HepG2 (cell line): Measurements from ENCODE around the gene CD99L2. TPM values are rescaled to one million over a fixed set of nuclear protein-coding genes. Genes with fewer than 3 reads are reported as not detected.

Experiments used
- ASH2L ChIP-seq: fragments of 300-600, 200-600 bp; sonication (generic); IDR thresholded peaks from 2 replicates; pipeline ENCODE4 v1.7.0; 2017; ENCODE audit warnings: low read depth, mild to moderate bottlenecking, moderate library complexity, mixed read lengths, low read length; ENCODE audit not compliant: insufficient read length
- ATRX ChIP-seq: sonication (generic); formaldehyde crosslinking; IDR thresholded peaks from 2 replicates; pipeline ENCODE4 v1.4.0; 2020; ENCODE audit warnings: missing genetic modification reagents, borderline replicate concordance
- DPF2 ChIP-seq: sonication (generic); formaldehyde crosslinking; IDR thresholded peaks from 2 replicates; pipeline ENCODE4 v1.4.0; 2020; ENCODE audit warnings: mild to moderate bottlenecking, low read depth, missing genetic modification reagents, borderline replicate concordance
- PAX8 ChIP-seq: sonication (generic); formaldehyde crosslinking; IDR thresholded peaks from 2 replicates; pipeline ENCODE4 v1.8.0; 2022; ENCODE audit warnings: mild to moderate bottlenecking, missing genetic modification reagents, borderline replicate concordance
- RXRB ChIP-seq: IDR thresholded peaks from 2 replicates; pipeline ENCODE4 v1.6.1; 2016; ENCODE audit warnings: borderline replicate concordance, missing genetic modification reagents, missing compliant biosample characterization
- ZNF543 ChIP-seq: sonication (generic); formaldehyde crosslinking; IDR thresholded peaks from 2 replicates; pipeline ENCODE4 v1.4.0; 2020; ENCODE audit warnings: mild to moderate bottlenecking, missing genetic modification reagents
- ZNF550 ChIP-seq: sonication (generic); formaldehyde crosslinking; IDR thresholded peaks from 2 replicates; pipeline ENCODE4 v1.4.0; 2020; ENCODE audit warnings: mild to moderate bottlenecking, missing genetic modification reagents, borderline replicate concordance
- polyA plus RNA-seq, 8 experiments: library from polyadenylated mRNA; depleted of rRNA in 3 of 8; stranded (reverse) in 7 of 8; unstranded in 1 of 8; fragments of >200 nt; fragmentation: Illumina TruSeq in 4 of 8; extraction: Trizol in 4 of 8; gene quantifications; 2 replicates each; pipeline versions ENCODE4 v1.2.1 to v1.2.3, GENCODE V29; 2011 to 2016; ENCODE audit warnings: low read depth in 4 of 8, missing spikeins in 1 of 8, mixed read lengths in 1 of 8; ENCODE audit not compliant: insufficient read depth in 1 of 8
- total RNA-seq, 5 experiments: library from RNA; depleted of rRNA; stranded (reverse); fragments of >200 nt; fragmentation: Illumina TruSeq; extraction: Trizol; gene quantifications; 2 replicates each; pipeline ENCODE4 v1.2.3, GENCODE V29; 2016; ENCODE audit warnings: low read depth in 1 of 5
- TF ChIP-seq, protein P1 (sequence below), 2 experiments: fragments of 450-650 bp in 1 of 2; sonication (generic) in 1 of 2; formaldehyde crosslinking; IDR thresholded peaks; 2 replicates each; pipeline versions ENCODE4 v1.5.0 to v1.8.0; 2020 to 2022; ENCODE audit warnings: mild to moderate bottlenecking in 1 of 2, missing genetic modification reagents in 1 of 2
- TF ChIP-seq, protein P2 (sequence below): sonication (generic); formaldehyde crosslinking; IDR thresholded peaks from 2 replicates; pipeline ENCODE4 v1.4.0; 2020; ENCODE audit warnings: missing genetic modification reagents, low read depth, mild to moderate bottlenecking, borderline replicate concordance
- TF ChIP-seq, protein P3 (sequence below): fragments of 450-650 bp; IDR thresholded peaks from 2 replicates; pipeline ENCODE4 v1.6.1; 2017; ENCODE audit warnings: mild to moderate bottlenecking

CD99L2 gene
- total and polyA plus RNA-seq, 2 of the 13 experiments (the other 11 are each of a cell fraction or from before 2014, with no cell fraction given) = 6.9 to 7.6 TPM

DNA sequence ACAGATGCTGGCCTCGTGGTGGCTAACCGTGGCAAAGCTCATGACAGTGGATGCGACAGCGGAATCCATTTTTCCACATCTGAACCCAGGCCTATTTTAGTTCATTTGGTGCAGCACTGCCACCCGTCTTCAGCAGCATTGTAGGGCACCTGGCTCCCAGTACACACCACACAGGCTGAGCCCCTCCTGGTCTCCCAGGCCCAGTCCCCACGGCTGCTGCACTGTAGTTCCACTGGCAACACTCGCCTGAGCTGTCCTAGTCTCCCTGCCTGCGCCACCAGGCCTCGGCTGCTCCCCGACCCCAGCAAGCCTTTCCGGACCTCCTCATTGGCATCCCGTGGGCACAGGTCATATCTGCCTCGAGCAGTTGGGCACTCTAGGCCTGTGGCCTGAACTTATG lies 129.1 kb downstream of the CD99L2 start (continued):
- TF ChIP-seq, protein P1, sequence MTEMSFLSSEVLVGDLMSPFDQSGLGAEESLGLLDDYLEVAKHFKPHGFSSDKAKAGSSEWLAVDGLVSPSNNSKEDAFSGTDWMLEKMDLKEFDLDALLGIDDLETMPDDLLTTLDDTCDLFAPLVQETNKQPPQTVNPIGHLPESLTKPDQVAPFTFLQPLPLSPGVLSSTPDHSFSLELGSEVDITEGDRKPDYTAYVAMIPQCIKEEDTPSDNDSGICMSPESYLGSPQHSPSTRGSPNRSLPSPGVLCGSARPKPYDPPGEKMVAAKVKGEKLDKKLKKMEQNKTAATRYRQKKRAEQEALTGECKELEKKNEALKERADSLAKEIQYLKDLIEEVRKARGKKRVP (CRISPR knock-in tag; IDR thresholded peaks at IDR 0.05) = no peak
- TF ChIP-seq DPF2 (no peak), ASH2L (no peak), ZNF543 (CRISPR knock-in tag) (no peak), ZNF550 (CRISPR knock-in tag) (no peak), PAX8 (no peak), ATRX (CRISPR knock-in tag) (no peak), RXRB (CRISPR knock-in tag) (no peak)
- TF ChIP-seq, protein P2, sequence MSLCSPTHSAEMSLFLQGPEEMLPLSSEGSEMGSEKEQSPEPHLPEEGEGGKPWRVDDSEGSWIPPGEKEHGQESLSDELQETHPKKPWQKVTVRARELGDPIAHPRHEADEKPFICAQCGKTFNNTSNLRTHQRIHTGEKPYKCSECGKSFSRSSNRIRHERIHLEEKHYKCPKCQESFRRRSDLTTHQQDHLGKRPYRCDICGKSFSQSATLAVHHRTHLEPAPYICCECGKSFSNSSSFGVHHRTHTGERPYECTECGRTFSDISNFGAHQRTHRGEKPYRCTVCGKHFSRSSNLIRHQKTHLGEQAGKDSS (CRISPR knock-in tag) = no peak
- TF ChIP-seq, protein P3, sequence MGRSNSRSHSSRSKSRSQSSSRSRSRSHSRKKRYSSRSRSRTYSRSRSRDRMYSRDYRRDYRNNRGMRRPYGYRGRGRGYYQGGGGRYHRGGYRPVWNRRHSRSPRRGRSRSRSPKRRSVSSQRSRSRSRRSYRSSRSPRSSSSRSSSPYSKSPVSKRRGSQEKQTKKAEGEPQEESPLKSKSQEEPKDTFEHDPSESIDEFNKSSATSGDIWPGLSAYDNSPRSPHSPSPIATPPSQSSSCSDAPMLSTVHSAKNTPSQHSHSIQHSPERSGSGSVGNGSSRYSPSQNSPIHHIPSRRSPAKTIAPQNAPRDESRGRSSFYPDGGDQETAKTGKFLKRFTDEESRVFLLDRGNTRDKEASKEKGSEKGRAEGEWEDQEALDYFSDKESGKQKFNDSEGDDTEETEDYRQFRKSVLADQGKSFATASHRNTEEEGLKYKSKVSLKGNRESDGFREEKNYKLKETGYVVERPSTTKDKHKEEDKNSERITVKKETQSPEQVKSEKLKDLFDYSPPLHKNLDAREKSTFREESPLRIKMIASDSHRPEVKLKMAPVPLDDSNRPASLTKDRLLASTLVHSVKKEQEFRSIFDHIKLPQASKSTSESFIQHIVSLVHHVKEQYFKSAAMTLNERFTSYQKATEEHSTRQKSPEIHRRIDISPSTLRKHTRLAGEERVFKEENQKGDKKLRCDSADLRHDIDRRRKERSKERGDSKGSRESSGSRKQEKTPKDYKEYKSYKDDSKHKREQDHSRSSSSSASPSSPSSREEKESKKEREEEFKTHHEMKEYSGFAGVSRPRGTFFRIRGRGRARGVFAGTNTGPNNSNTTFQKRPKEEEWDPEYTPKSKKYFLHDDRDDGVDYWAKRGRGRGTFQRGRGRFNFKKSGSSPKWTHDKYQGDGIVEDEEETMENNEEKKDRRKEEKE = no peak
- TF ChIP-seq, all 625 proteins: peak for 0
